Measurements from ENCODE around the gene TAC4. TPM values are rescaled to one million over a fixed set of nuclear protein-coding genes. Genes with fewer than 3 reads are reported as not detected.

TAC4 gene
- total and polyA plus RNA-seq, 10 of the 15 experiments (the other 5 are each of a cell fraction or from before 2014, with no cell fraction given), result not detected

GRCh38 chr17:49843774-49844350 is 4.0 kb downstream of the TAC4 start:
- no TSS peak for BruUV-seq (replicated peaks)
- in situ Hi-C loops (cut with MboI) (loop anchor here (10.0 kb wide), 1 partner anchor 279 kb away; no protein-coding TSS in a partner anchor), intact Hi-C loops (cut with micrococcal nuclease; ENCODE audit: unreplicated experiment) (no loop called here)
- 64% methylated on average over 6 of the region's 6 CpGs for WGBS (ENCODE audit: insufficient coverage, insufficient replicate concordance, low lambda C conversion rate, missing lambda C conversion rate)
- no peaks in the 10 kb centered on the region for H3K4me1 ChIP-seq (ENCODE audit: control insufficient read depth, insufficient read depth, low read length)
- no peak overlapping the region for H2AFZ ChIP-seq (ENCODE audit: control insufficient read depth, low read depth, low read length)
- POLR2A ChIA-PET, result no interaction called here
- no peaks in the 10 kb centered on the region; a peak in 1 of 4 replicates for H3K36me3 ChIP-seq (ENCODE audit: control insufficient read depth in 2 of 2, insufficient read depth in 2 of 2, low read length in 1 of 2)
- TF ChIP-seq ZBTB33 (IDR thresholded peaks at IDR 0.05), result no peak
- no peak for TF ChIP-seq E4F1 (IDR thresholded peaks at IDR 0.05; ENCODE audit: borderline replicate concordance, partially characterized antibody)
- peak; percentile 36 for TF ChIP-seq RAD21 (IDR thresholded peaks at IDR 0.05; ENCODE audit: insufficient read depth, low read depth, low read length)
- no peak for TF ChIP-seq POLR2AphosphoS5 (IDR thresholded peaks at IDR 0.05; ENCODE audit: low read length)
- TF ChIP-seq, protein P1, sequence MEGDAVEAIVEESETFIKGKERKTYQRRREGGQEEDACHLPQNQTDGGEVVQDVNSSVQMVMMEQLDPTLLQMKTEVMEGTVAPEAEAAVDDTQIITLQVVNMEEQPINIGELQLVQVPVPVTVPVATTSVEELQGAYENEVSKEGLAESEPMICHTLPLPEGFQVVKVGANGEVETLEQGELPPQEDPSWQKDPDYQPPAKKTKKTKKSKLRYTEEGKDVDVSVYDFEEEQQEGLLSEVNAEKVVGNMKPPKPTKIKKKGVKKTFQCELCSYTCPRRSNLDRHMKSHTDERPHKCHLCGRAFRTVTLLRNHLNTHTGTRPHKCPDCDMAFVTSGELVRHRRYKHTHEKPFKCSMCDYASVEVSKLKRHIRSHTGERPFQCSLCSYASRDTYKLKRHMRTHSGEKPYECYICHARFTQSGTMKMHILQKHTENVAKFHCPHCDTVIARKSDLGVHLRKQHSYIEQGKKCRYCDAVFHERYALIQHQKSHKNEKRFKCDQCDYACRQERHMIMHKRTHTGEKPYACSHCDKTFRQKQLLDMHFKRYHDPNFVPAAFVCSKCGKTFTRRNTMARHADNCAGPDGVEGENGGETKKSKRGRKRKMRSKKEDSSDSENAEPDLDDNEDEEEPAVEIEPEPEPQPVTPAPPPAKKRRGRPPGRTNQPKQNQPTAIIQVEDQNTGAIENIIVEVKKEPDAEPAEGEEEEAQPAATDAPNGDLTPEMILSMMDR (IDR thresholded peaks at IDR 0.05 in 2 of 3, conservative IDR thresholded peaks at IDR 0.05 in 1 of 3; ENCODE audit: control insufficient read depth in 2 of 3, extremely low read depth in 1 of 3, insufficient read depth in 1 of 3, low read depth in 3 of 3, low read length in 3 of 3), result peak; percentile 37 to 61 (median 40)
- H3K27me3 ChIP-seq (replicated peaks in 1 of 2; ENCODE audit: control insufficient read depth in 2 of 2, insufficient read depth in 2 of 2, low read length in 1 of 2), result no peaks in the 10 kb centered on the region
- no peak overlapping the region for H3K4me2 ChIP-seq (ENCODE audit: control insufficient read depth, insufficient read depth)
- no peak overlapping the region for H3K4me3 ChIP-seq
- no peaks in the 10 kb centered on the region for H4K20me1 ChIP-seq (ENCODE audit: control insufficient read depth, insufficient read depth)
- no peak overlapping the region for H3K9ac ChIP-seq (ENCODE audit: control insufficient read depth, insufficient read depth, low read length)
- ATAC-seq (peak; percentile 56; the same call in 2 of the 3 replicates), FAIRE-seq (no peak), DNase-seq (ENCODE audit: low read depth, low spot score) (no peak)
- H3K27ac ChIP-seq (ENCODE audit: control insufficient read depth, insufficient read depth), result no peak overlapping the region
- SMC1A ChIA-PET (ENCODE audit: uncharacterized antibody, unreplicated experiment), result no interaction called here
- no peaks in the 10 kb centered on the region for H3K9me3 ChIP-seq (replicated peaks; ENCODE audit: control insufficient read depth, insufficient read depth, low read length)
- no peaks in the 10 kb centered on the region for H3K79me2 ChIP-seq (ENCODE audit: control insufficient read depth, insufficient read depth, low read length)
- CTCF ChIA-PET, result interaction anchor here (0.6 to 2.3 kb wide), 5 partner anchors 10 to 153 kb away, joined by 3 to 5 read pairs (median 5); no protein-coding TSS in a partner anchor
- RAD21 ChIA-PET (ENCODE audit: unreplicated experiment), result interaction anchor here (0.8 kb wide), 1 partner anchor 276 kb away, joined by 3 read pairs; no protein-coding TSS in a partner anchor
